A172 (cell line): ENCODE measurements around the gene DYNC1LI1. TPM values are rescaled to one million over a fixed set of nuclear protein-coding genes. Genes with fewer than 3 reads are reported as not detected.
"Not testable (repeated sequence)": the region's sequence is repeated elsewhere in the genome, so short reads cannot be mapped to it uniquely, and the experiment has no call there.

ENCODE experiments used
- DNase-seq: peaks from one replicate; pipeline ENCODE4 v3.0.0-alpha.2; 2015; ENCODE audit warnings: low spot score
- total RNA-seq: library from RNA; depleted of rRNA; stranded (reverse); fragments of >200 nt; shearing (Covaris generic); gene quantifications from 2 replicates; pipeline ENCODE4 v1.2.3, GENCODE V29; 2014

The DYNC1LI1 gene
- total RNA-seq, 1 experiment from 2014 or later: 104 TPM

- no peak for DNase-seq
These were observed 39.5 kb downstream of the DYNC1LI1 start for GRCh38 chr3:32531010-32531647.

GRCh38 chr3:32525720-32526119, 44.9 kb downstream of the DYNC1LI1 start:
- no peak for DNase-seq

GRCh38 chr3:32522682-32523081, 48.0 kb downstream of the DYNC1LI1 start:
- DNase-seq: no peak

GRCh38 chr3:32518921-32519320, 51.7 kb downstream of the DYNC1LI1 start:
- not testable (repeated sequence) for DNase-seq

GRCh38 chr3:32516751-32517150, 53.9 kb downstream of the DYNC1LI1 start:
- DNase-seq: not testable (repeated sequence)

GRCh38 chr3:32511005-32511404, 59.7 kb downstream of the DYNC1LI1 start:
- no peak for DNase-seq

GRCh38 chr3:32510075-32510724, 60.5 kb downstream of the DYNC1LI1 start:
- peak; percentile 75 for DNase-seq

GRCh38 chr3:32508711-32509110, 61.9 kb downstream of the DYNC1LI1 start:
- DNase-seq: no peak

- no peak for DNase-seq
These were observed 64.2 kb downstream of the DYNC1LI1 start for GRCh38 chr3:32506466-32506865.

- DNase-seq: no peak
These were observed 67.7 kb downstream of the DYNC1LI1 start for GRCh38 chr3:32502946-32503286.

GRCh38 chr3:32502118-32502945, 68.3 kb downstream of the DYNC1LI1 start, which contains the start of gene CMTM6:
Gene CMTM6 (minus strand): TSS chr3:32502852. CDS start chr3:32502745, 107 bp downstream.
- peak; percentile 69 for DNase-seq

GRCh38 chr3:32501783-32502117, 68.9 kb downstream of the DYNC1LI1 start:
- no peak for DNase-seq

GRCh38 chr3:32500880-32501782, 69.5 kb downstream of the DYNC1LI1 start:
- DNase-seq: no peak

GRCh38 chr3:32500231-32500630, 70.4 kb downstream of the DYNC1LI1 start:
- DNase-seq: no peak

GRCh38 chr3:32499585-32499984, 71.1 kb downstream of the DYNC1LI1 start:
- DNase-seq: no peak

- DNase-seq: no peak
These were observed 71.7 kb downstream of the DYNC1LI1 start for GRCh38 chr3:32498992-32499391.

- DNase-seq: no peak
These were observed 72.4 kb downstream of the DYNC1LI1 start for GRCh38 chr3:32498252-32498651.

GRCh38 chr3:32495609-32496008, 75.0 kb downstream of the DYNC1LI1 start:
- DNase-seq: no peak

GRCh38 chr3:32495085-32495484, 75.6 kb downstream of the DYNC1LI1 start:
- DNase-seq: no peak

GRCh38 chr3:32493437-32494414, 76.9 kb downstream of the DYNC1LI1 start:
- peak; percentile 63 for DNase-seq
